MM.1S (cell line): Measurements from ENCODE around the gene NUDT12.
A peak's percentile ranks its signal among the peaks of the same experiment; 100 is the strongest.

Source experiments
- DNase-seq: peaks from one replicate; pipeline ENCODE4 v3.0.0-alpha.2; 2015
- H2AFZ ChIP-seq: fragments of 300-600 bp; sonication (generic); 2 replicates; pipeline ENCODE4 v1.6.0; 2016; ENCODE audit warnings: antibody characterized with exemption, low read length
- H3F3A ChIP-seq: fragments of 300-600 bp; sonication (generic); 2 replicates; pipeline ENCODE4 v1.6.1; 2016; ENCODE audit warnings: mild to moderate bottlenecking, antibody characterized with exemption, low read length, moderate library complexity, mixed read lengths; ENCODE audit not compliant: insufficient read depth
- H3K27ac ChIP-seq: fragments of 300-600 bp; sonication (generic); 2 replicates; pipeline ENCODE4 v1.5.1; 2016; ENCODE audit warnings: mild to moderate bottlenecking, low read length
- H3K27me3 ChIP-seq: fragments of 300-600 bp; sonication (generic); replicated peaks from 2 replicates; pipeline ENCODE4 v1.6.0; 2016; ENCODE audit warnings: low read length; ENCODE audit not compliant: insufficient read depth
- H3K36me3 ChIP-seq: fragments of 300-600 bp; sonication (generic); replicated peaks from 2 replicates; pipeline ENCODE4 v1.6.1; 2016; ENCODE audit warnings: mild to moderate bottlenecking, low read length, mixed read lengths; ENCODE audit not compliant: insufficient read depth
- H3K4me1 ChIP-seq: fragments of 300-600 bp; sonication (generic); 2 replicates; pipeline ENCODE4 v1.6.1; 2016; ENCODE audit warnings: low read length, mixed read lengths
- H3K4me2 ChIP-seq: fragments of 300-600 bp; sonication (generic); 2 replicates; pipeline ENCODE4 v1.6.0; 2016; ENCODE audit warnings: low read depth, low read length
- H3K4me3 ChIP-seq: fragments of 300-600 bp; sonication (generic); 2 replicates; pipeline ENCODE4 v1.5.1; 2016; ENCODE audit warnings: low read length, mixed read lengths
- H3K79me2 ChIP-seq: fragments of 300-600 bp; sonication (generic); 2 replicates; pipeline ENCODE4 v1.6.1; 2016; ENCODE audit warnings: mixed run types, low read length, mixed read lengths
- H3K9ac ChIP-seq: fragments of 300-600 bp; sonication (generic); 2 replicates; pipeline ENCODE4 v1.6.1; 2016; ENCODE audit warnings: low read length, mixed read lengths
- H3K9me2 ChIP-seq: fragments of 300-600 bp; sonication (generic); replicated peaks from 2 replicates; pipeline ENCODE4 v1.6.1; 2016; ENCODE audit warnings: mild to moderate bottlenecking, low read length, mixed read lengths; ENCODE audit not compliant: insufficient read depth
- H3K9me3 ChIP-seq: fragments of 300-600 bp; sonication (generic); replicated peaks from 2 replicates; pipeline ENCODE4 v1.6.1; 2016; ENCODE audit warnings: mild to moderate bottlenecking, low read length, mixed read lengths; ENCODE audit not compliant: insufficient read depth
- H4K20me1 ChIP-seq: fragments of 300-600 bp; sonication (generic); 2 replicates; pipeline ENCODE4 v1.6.1; 2016; ENCODE audit warnings: mild to moderate bottlenecking, low read length, moderate library complexity, mixed read lengths; ENCODE audit not compliant: insufficient read depth
- EZH2 ChIP-seq: fragments of 300-600 bp; sonication (generic); optimal IDR thresholded peaks from 2 replicates; pipeline ENCODE3; 2017; ENCODE audit warnings: low read depth, mild to moderate bottlenecking, antibody characterized with exemption, low read length, mixed read lengths
- EZH2phosphoT487 ChIP-seq: fragments of 300-600 bp; sonication (generic); IDR thresholded peaks from 2 replicates; pipeline ENCODE4 v1.6.1; 2018; ENCODE audit warnings: antibody characterized with exemption, low read length
- TF ChIP-seq, protein P1 (sequence below): fragments of 300-600 bp; sonication (generic); IDR thresholded peaks from 2 replicates; pipeline ENCODE4 v1.5.1; 2016; ENCODE audit warnings: antibody characterized with exemption, low read length, mixed read lengths

The NUDT12 gene

DNA sequence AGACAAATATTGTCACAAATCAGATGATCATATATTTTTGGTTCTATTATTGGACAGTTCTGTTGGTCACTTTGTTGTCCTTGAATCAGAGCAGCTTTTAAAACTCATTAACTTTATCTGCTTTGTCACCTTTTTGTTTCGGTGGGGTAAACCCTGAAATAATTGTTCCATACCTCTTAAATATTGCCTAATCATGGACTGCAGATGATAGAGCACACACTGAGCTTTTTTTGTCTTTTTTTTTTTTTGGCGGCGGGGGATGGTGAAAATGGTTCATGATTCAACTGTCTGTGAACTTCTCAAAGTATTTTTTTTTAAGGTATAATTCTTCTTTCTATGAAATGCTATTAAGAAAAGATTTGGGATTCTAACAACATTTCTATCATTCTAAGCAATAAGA lies 1.8 kb downstream of the NUDT12 start:
- H3K9me2 ChIP-seq: no peaks in the 10 kb centered on the region
- no peak overlapping the region for H3K9ac ChIP-seq
- H3K27ac ChIP-seq: no peak overlapping the region
- no peaks in the 10 kb centered on the region for H4K20me1 ChIP-seq
- no peaks in the 10 kb centered on the region for H3K9me3 ChIP-seq
- no peak overlapping the region for H3K4me3 ChIP-seq
- H3K4me1 ChIP-seq: 0 out of 2 replicates have a peak, but pooled peaks cover 4% of the 10 kb centered on the region
- no peak for TF ChIP-seq EZH2phosphoT487
- no peak for TF ChIP-seq EZH2
- TF ChIP-seq, protein P1, sequence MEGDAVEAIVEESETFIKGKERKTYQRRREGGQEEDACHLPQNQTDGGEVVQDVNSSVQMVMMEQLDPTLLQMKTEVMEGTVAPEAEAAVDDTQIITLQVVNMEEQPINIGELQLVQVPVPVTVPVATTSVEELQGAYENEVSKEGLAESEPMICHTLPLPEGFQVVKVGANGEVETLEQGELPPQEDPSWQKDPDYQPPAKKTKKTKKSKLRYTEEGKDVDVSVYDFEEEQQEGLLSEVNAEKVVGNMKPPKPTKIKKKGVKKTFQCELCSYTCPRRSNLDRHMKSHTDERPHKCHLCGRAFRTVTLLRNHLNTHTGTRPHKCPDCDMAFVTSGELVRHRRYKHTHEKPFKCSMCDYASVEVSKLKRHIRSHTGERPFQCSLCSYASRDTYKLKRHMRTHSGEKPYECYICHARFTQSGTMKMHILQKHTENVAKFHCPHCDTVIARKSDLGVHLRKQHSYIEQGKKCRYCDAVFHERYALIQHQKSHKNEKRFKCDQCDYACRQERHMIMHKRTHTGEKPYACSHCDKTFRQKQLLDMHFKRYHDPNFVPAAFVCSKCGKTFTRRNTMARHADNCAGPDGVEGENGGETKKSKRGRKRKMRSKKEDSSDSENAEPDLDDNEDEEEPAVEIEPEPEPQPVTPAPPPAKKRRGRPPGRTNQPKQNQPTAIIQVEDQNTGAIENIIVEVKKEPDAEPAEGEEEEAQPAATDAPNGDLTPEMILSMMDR: no peak
- no peaks in the 10 kb centered on the region for H3K36me3 ChIP-seq
- H3K79me2 ChIP-seq: no peaks in the 10 kb centered on the region
- no peak overlapping the region for H2AFZ ChIP-seq
- H3F3A ChIP-seq: no peaks in the 10 kb centered on the region
- H3K27me3 ChIP-seq: no peaks in the 10 kb centered on the region
- H3K4me2 ChIP-seq: no peak overlapping the region
- no peak for DNase-seq

DNA sequence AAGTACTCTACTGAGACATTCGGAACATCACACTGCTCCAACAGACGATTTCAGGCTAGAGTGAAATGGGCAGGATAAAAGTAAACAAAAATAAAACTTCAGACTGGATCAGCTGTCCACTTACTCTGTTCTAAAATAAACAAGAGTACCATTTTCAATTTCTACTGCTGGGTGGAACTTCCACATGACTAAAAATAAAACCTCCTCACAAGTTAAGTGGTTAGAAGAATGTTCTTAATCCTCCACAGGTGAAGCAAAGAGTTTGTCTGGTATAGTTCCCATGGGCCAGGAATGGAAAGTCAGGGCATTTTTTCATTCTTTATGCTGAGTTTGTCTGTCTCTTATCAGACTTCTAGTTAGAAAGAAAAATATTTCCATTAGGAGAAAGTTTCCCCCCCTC lies 15.7 kb downstream of the NUDT12 start:
- no peaks in the 10 kb centered on the region for H3K9me3 ChIP-seq
- DNase-seq: peak; percentile 68
- peak overlapping the region; percentile 77 for H3K4me2 ChIP-seq

DNA sequence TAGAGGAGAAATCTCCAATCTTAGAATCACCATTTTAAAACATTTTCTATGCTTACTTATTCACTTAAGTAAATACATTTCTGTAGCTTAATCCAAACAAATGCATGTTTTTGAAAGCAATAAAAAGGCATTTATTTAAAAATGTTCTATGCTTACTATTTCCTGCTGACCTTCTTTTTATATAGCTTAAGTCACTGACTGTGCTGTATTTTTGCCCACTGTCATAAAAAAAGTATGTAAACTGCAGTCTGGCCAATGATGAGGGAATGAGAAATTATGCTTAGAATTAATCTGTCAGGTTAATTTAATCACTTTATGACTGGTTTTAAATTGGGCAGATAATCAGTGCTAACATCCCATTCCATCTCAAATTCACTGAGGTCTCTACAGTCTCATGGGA lies 20.1 kb downstream of the NUDT12 start:
- no peak for DNase-seq
- no peaks in the 10 kb centered on the region for H3K9me2 ChIP-seq
- TF ChIP-seq EZH2: no peak
- no peak for TF ChIP-seq EZH2phosphoT487
- TF ChIP-seq, protein P1: no peak
- no peaks in the 10 kb centered on the region for H4K20me1 ChIP-seq
- peaks cover 6% of the 10 kb centered on the region for H3F3A ChIP-seq
- H3K27me3 ChIP-seq: no peaks in the 10 kb centered on the region
- H3K36me3 ChIP-seq: no peaks in the 10 kb centered on the region
- no peak overlapping the region for H3K9ac ChIP-seq
- H3K9me3 ChIP-seq: no peaks in the 10 kb centered on the region
- H3K79me2 ChIP-seq: no peaks in the 10 kb centered on the region
- no peak overlapping the region for H2AFZ ChIP-seq
- no peak overlapping the region for H3K27ac ChIP-seq
- H3K4me3 ChIP-seq: no peak overlapping the region
- no peak overlapping the region for H3K4me2 ChIP-seq
- H3K4me1 ChIP-seq: peaks cover 28% of the 10 kb centered on the region

More for the DNA sequence above, 15.7 kb downstream of the NUDT12 start:
- peak overlapping the region; percentile 51; the same call in 1 of the 2 replicates for H3K27ac ChIP-seq
- H3F3A ChIP-seq: peaks cover 10% of the 10 kb centered on the region
- H3K9me2 ChIP-seq: no peaks in the 10 kb centered on the region
- H3K27me3 ChIP-seq: no peaks in the 10 kb centered on the region
- H3K4me3 ChIP-seq: peak overlapping the region; percentile 28
- H3K36me3 ChIP-seq: no peaks in the 10 kb centered on the region
- TF ChIP-seq EZH2 (no peak), EZH2phosphoT487 (no peak)
- TF ChIP-seq, protein P1: no peak
- no peaks in the 10 kb centered on the region for H4K20me1 ChIP-seq
- H3K9ac ChIP-seq: no peak overlapping the region
- no peaks in the 10 kb centered on the region for H3K79me2 ChIP-seq
- H3K4me1 ChIP-seq: peaks cover 17% of the 10 kb centered on the region
- peak overlapping the region; percentile 35; the same call in 1 of the 2 replicates for H2AFZ ChIP-seq
